HEK293T (cell line): ENCODE measurements around the gene JARID2.

Experiments used
- BHLHE40 ChIP-seq: fragments of 450-650 bp; IDR thresholded peaks from 2 replicates; pipeline ENCODE4 v1.6.1; 2016; ENCODE audit warnings: mild to moderate bottlenecking, moderate library complexity, borderline replicate concordance
- FOXA1 ChIP-seq: fragments of 450-650 bp; IDR thresholded peaks from 2 replicates; pipeline ENCODE4 v1.6.1; 2016; ENCODE audit warnings: mild to moderate bottlenecking
- FOXK2 ChIP-seq: fragments of 450-650 bp; IDR thresholded peaks from 2 replicates; pipeline ENCODE4 v1.6.1; 2016; ENCODE audit warnings: mild to moderate bottlenecking
- FOXM1 ChIP-seq: fragments of 450-650 bp; IDR thresholded peaks from 2 replicates; pipeline ENCODE4 v1.6.1; 2017; ENCODE audit warnings: mild to moderate bottlenecking, borderline replicate concordance
- HDGF ChIP-seq: fragments of 450-650 bp; IDR thresholded peaks from 2 replicates; pipeline ENCODE4 v1.6.1; 2017; ENCODE audit warnings: antibody characterized with exemption, borderline replicate concordance
- PKNOX1 ChIP-seq: fragments of 450-650 bp; IDR thresholded peaks from 2 replicates; pipeline ENCODE4 v1.6.1; 2016
- SP1 ChIP-seq: fragments of 450-650 bp; IDR thresholded peaks from 2 replicates; pipeline ENCODE4 v1.6.1; 2017
- ZNF384 ChIP-seq: fragments of 450-650 bp; IDR thresholded peaks from 2 replicates; pipeline ENCODE4 v1.6.1; 2016

GRCh38 chr6:15316754-15317153 lies 70.9 kb downstream of the JARID2 start:
- TF ChIP-seq ZNF384 (no peak), BHLHE40 (no peak), HDGF (no peak), PKNOX1 (no peak), SP1 (no peak), FOXA1 (no peak), FOXK2 (no peak), FOXM1 (no peak)
